Endothelial cell of umbilical vein (primary cell): ENCODE measurements around the gene EPB41L1.

Experiments used
- CTCF ChIP-seq, 2 donors: IDR thresholded peaks; 1 replicate in 1 of 2; 2 replicates in 1 of 2; pipeline ENCODE4 v1.5.1; 2011; ENCODE audit warnings: low read length in 2 of 2, mild to moderate bottlenecking in 2 of 2, moderate library complexity in 2 of 2, control low read depth in 1 of 2, inconsistent platforms in 1 of 2, low read depth in 1 of 2; ENCODE audit not compliant: insufficient read depth in 1 of 2; ENCODE audit errors: extremely low read depth in 1 of 2
- EZH2 ChIP-seq: IDR thresholded peaks from 2 replicates; pipeline ENCODE4 v1.6.1; 2012; ENCODE audit warnings: borderline replicate concordance, low read depth, mild to moderate bottlenecking, moderate library complexity, low read length, inconsistent platforms; ENCODE audit not compliant: severe bottlenecking
- FOS ChIP-seq: IDR thresholded peaks from 2 replicates; pipeline ENCODE4 v1.6.1; 2011; ENCODE audit warnings: mild to moderate bottlenecking, low read length, moderate library complexity, borderline replicate concordance; ENCODE audit not compliant: insufficient read depth
- POLR2A ChIP-seq: IDR thresholded peaks from 2 replicates; pipeline ENCODE4 v1.6.1; 2012; ENCODE audit warnings: low read depth, mild to moderate bottlenecking, control low read depth, low read length

GRCh38 chr20:36153736-36154699 lies 522 bp upstream of the EPB41L1 start:
- TF ChIP-seq FOS (peak; percentile 31), CTCF (IDR thresholded peaks at IDR 0.05; ENCODE audit: extremely low read depth in 1 of 2, insufficient read depth in 1 of 2, low read depth in 1 of 2, low read length in 2 of 2) (no peak), POLR2A (no peak), EZH2 (no peak)
